Myometrial cell (primary cell): ENCODE results near the gene MIGA1. TPM values are rescaled to one million over a fixed set of nuclear protein-coding genes. Genes with fewer than 3 reads are reported as not detected.

Source experiments
- total RNA-seq: library from RNA; depleted of rRNA; stranded (reverse); fragments of >200 nt; gene quantifications from 2 replicates; pipeline ENCODE4 v1.2.3, GENCODE V29; 2015

MIGA1 gene
- 9.2 and 10.4 TPM in 2 replicates for total RNA-seq

GRCh38 chr1:77779529-77780281 lies at the start of gene MIGA1:
Gene MIGA1 (plus strand): TSS chr1:77779649. CDS start chr1:77783253, 3,604 bp downstream.

GRCh38 chr1:77759071-77760028 lies 20.1 kb upstream of the MIGA1 start, which contains the start of gene USP33:
Gene USP33 (minus strand): TSS chr1:77759852. CDS start chr1:77741697, 18,155 bp downstream.

GRCh38 chr1:77888081-77888780 lies 108.8 kb downstream of the MIGA1 start, which contains the start of gene NEXN:
Gene NEXN (plus strand): TSS chr1:77888624. CDS start chr1:77916107, 27,483 bp downstream.

Other genes with a start within 250 kb of the MIGA1 start
- 26.2 and 34.4 TPM in 2 replicates for gene ZZZ3, start 97.0 kb upstream of the MIGA1 start, total RNA-seq
- 35.5 and 44.0 TPM in 2 replicates for gene USP33, start 19.8 kb upstream of the MIGA1 start, total RNA-seq
- gene NEXN, start 109.0 kb downstream of the MIGA1 start, total RNA-seq: 2.9 and 5.3 TPM in 2 replicates
- 74.1 and 84.5 TPM in 2 replicates for gene FUBP1, start 199.4 kb downstream of the MIGA1 start, total RNA-seq
- 48.2 and 49.6 TPM in 2 replicates for gene DNAJB4, start 225.3 kb downstream of the MIGA1 start, total RNA-seq